Activated CD4-positive, alpha-beta memory T cell treated with anti-CD3 and anti-CD28 coated beads, Interleukin-2, amount 10 ng/mL, durations not matched to agents 7 days and 5 days (primary cell): Measurements from ENCODE around the gene SHISA6. TPM values are rescaled to one million over a fixed set of nuclear protein-coding genes. Genes with fewer than 3 reads are reported as not detected.

Experiments used
- CTCF ChIA-PET: fragments of 350-600 bp; sonication (Branson Sonifier 250); formaldehyde crosslinking; loops from one replicate; lab custom pipeline; 2021; ENCODE audit warnings: antibody characterized with exemption, inconsistent platforms; lab: Charles Lee
- POLR2A ChIA-PET: fragments of 350-600 bp; sonication (Branson Sonifier 250); formaldehyde crosslinking; loops from one replicate; lab custom pipeline; 2021; ENCODE audit warnings: antibody characterized with exemption; lab: Charles Lee
- DNase-seq: peaks from one replicate; pipeline ENCODE4 v3.0.0-alpha.2; 2020
- H3K27ac Mint-ChIP-seq: one replicate; pipeline ENCODE4 v1.8.0; 2021; ENCODE audit warnings: mild to moderate bottlenecking, mixed read lengths
- H3K27me3 Mint-ChIP-seq: one replicate; pipeline ENCODE4 v1.8.0; 2021; ENCODE audit warnings: mixed read lengths
- H3K36me3 Mint-ChIP-seq: one replicate; pipeline ENCODE4 v1.8.0; 2021; ENCODE audit warnings: low read depth, mixed read lengths
- H3K4me1 Mint-ChIP-seq: one replicate; pipeline ENCODE4 v1.8.0; 2021; ENCODE audit warnings: mixed read lengths
- H3K4me3 Mint-ChIP-seq: one replicate; pipeline ENCODE4 v1.8.0; 2021; ENCODE audit warnings: mild to moderate bottlenecking, mixed read lengths
- H3K9me3 Mint-ChIP-seq: one replicate; pipeline ENCODE4 v1.8.0; 2021; ENCODE audit warnings: mixed read lengths
- total RNA-seq, 2 experiments: library from RNA; stranded (reverse); gene quantifications; one replicate each; pipeline ENCODE4 v1.2.3, GENCODE V29; 2021

Gene SHISA6
- total RNA-seq, 2 experiments from 2014 or later = not detected

- Mint-ChIP-seq H3K27me3 (no peaks in the 10 kb centered on the region), H3K36me3 (no peaks in the 10 kb centered on the region), H3K4me1 (no peaks in the 10 kb centered on the region), H3K9me3 (peaks cover 20% of the 10 kb centered on the region), H3K4me3 (no peak overlapping the region), H3K27ac (no peak overlapping the region)
- CTCF ChIA-PET = no interaction called here
- no peak for DNase-seq
- POLR2A ChIA-PET = no interaction called here
Observed at GRCh38 chr17:11356371-11356770, 115.4 kb downstream of the SHISA6 start.

- H3K4me1 Mint-ChIP-seq = no peaks in the 10 kb centered on the region
- H3K36me3 Mint-ChIP-seq = no peaks in the 10 kb centered on the region
- H3K27ac Mint-ChIP-seq = no peak overlapping the region
- no peaks in the 10 kb centered on the region for H3K27me3 Mint-ChIP-seq
- peaks cover 8% of the 10 kb centered on the region for H3K9me3 Mint-ChIP-seq
- H3K4me3 Mint-ChIP-seq = no peak overlapping the region
- CTCF ChIA-PET = no interaction called here
- POLR2A ChIA-PET = no interaction called here
- DNase-seq = no peak
Observed at GRCh38 chr17:11363565-11364117, 122.6 kb downstream of the SHISA6 start.

- ChIA-PET CTCF (interaction anchor here (1.2 kb wide), 1 partner anchor 278 kb away, joined by 3 read pairs; no protein-coding TSS in a partner anchor), POLR2A (no interaction called here)
- no peaks in the 10 kb centered on the region for H3K4me1 Mint-ChIP-seq
- peaks cover 7% of the 10 kb centered on the region for H3K9me3 Mint-ChIP-seq
- DNase-seq = no peak
- H3K27ac Mint-ChIP-seq = no peak overlapping the region
- no peaks in the 10 kb centered on the region for H3K36me3 Mint-ChIP-seq
- H3K27me3 Mint-ChIP-seq = no peaks in the 10 kb centered on the region
- H3K4me3 Mint-ChIP-seq = no peak overlapping the region
Observed at GRCh38 chr17:11366272-11366850, 125.3 kb downstream of the SHISA6 start.

- H3K27ac Mint-ChIP-seq = no peak overlapping the region
- H3K9me3 Mint-ChIP-seq = peaks cover 7% of the 10 kb centered on the region
- POLR2A ChIA-PET = no interaction called here
Observed at GRCh38 chr17:11369575-11369974, 128.6 kb downstream of the SHISA6 start.

GRCh38 chr17:11372692-11373091, 131.7 kb downstream of the SHISA6 start:
- CTCF ChIA-PET = no interaction called here
- Mint-ChIP-seq H3K4me1 (no peaks in the 10 kb centered on the region), H3K27ac (no peak overlapping the region), H3K27me3 (no peaks in the 10 kb centered on the region), H3K36me3 (no peaks in the 10 kb centered on the region), H3K9me3 (peaks cover 8% of the 10 kb centered on the region), H3K4me3 (no peak overlapping the region)
- no peak for DNase-seq
- POLR2A ChIA-PET = no interaction called here

More at GRCh38 chr17:11369575-11369974, 128.6 kb downstream of the SHISA6 start:
- Mint-ChIP-seq H3K36me3 (no peaks in the 10 kb centered on the region), H3K27me3 (no peaks in the 10 kb centered on the region), H3K4me1 (no peaks in the 10 kb centered on the region), H3K4me3 (no peak overlapping the region)
- CTCF ChIA-PET = no interaction called here
- DNase-seq = no peak

GRCh38 chr17:11378506-11378905, 137.5 kb downstream of the SHISA6 start:
- no peak for DNase-seq
- Mint-ChIP-seq H3K27me3 (no peaks in the 10 kb centered on the region), H3K9me3 (peaks cover 17% of the 10 kb centered on the region), H3K4me1 (no peaks in the 10 kb centered on the region), H3K36me3 (no peaks in the 10 kb centered on the region), H3K4me3 (no peak overlapping the region), H3K27ac (no peak overlapping the region)
- ChIA-PET POLR2A (no interaction called here), CTCF (interaction anchor here (0.7 kb wide), 1 partner anchor 60 kb away, joined by 3 read pairs; no protein-coding TSS in a partner anchor)

- Mint-ChIP-seq H3K4me1 (no peaks in the 10 kb centered on the region), H3K27ac (no peak overlapping the region), H3K9me3 (peaks cover 25% of the 10 kb centered on the region), H3K36me3 (no peaks in the 10 kb centered on the region), H3K4me3 (no peak overlapping the region), H3K27me3 (no peaks in the 10 kb centered on the region)
- ChIA-PET CTCF (no interaction called here), POLR2A (no interaction called here)
- no peak for DNase-seq
Observed at GRCh38 chr17:11380761-11381160, 139.7 kb downstream of the SHISA6 start.

- H3K27ac Mint-ChIP-seq = no peak overlapping the region
- CTCF ChIA-PET = no interaction called here
- POLR2A ChIA-PET = no interaction called here
- H3K4me3 Mint-ChIP-seq = no peak overlapping the region
- DNase-seq = no peak
- no peaks in the 10 kb centered on the region for H3K27me3 Mint-ChIP-seq
- H3K36me3 Mint-ChIP-seq = no peaks in the 10 kb centered on the region
- H3K4me1 Mint-ChIP-seq = no peaks in the 10 kb centered on the region
- H3K9me3 Mint-ChIP-seq = peaks cover 33% of the 10 kb centered on the region
Observed at GRCh38 chr17:11383157-11383556, 142.1 kb downstream of the SHISA6 start.

GRCh38 chr17:11384131-11384530, 143.1 kb downstream of the SHISA6 start:
- H3K27ac Mint-ChIP-seq = no peak overlapping the region
- H3K9me3 Mint-ChIP-seq = peaks cover 31% of the 10 kb centered on the region
- no peaks in the 10 kb centered on the region for H3K36me3 Mint-ChIP-seq
- DNase-seq = no peak
- H3K27me3 Mint-ChIP-seq = no peaks in the 10 kb centered on the region
- POLR2A ChIA-PET = no interaction called here
- no peak overlapping the region for H3K4me3 Mint-ChIP-seq
- CTCF ChIA-PET = no interaction called here
- H3K4me1 Mint-ChIP-seq = no peaks in the 10 kb centered on the region

GRCh38 chr17:11387610-11388009, 146.6 kb downstream of the SHISA6 start:
- Mint-ChIP-seq H3K4me1 (no peaks in the 10 kb centered on the region), H3K27ac (no peak overlapping the region), H3K9me3 (peaks cover 29% of the 10 kb centered on the region), H3K36me3 (no peaks in the 10 kb centered on the region), H3K4me3 (no peak overlapping the region), H3K27me3 (no peaks in the 10 kb centered on the region)
- ChIA-PET POLR2A (no interaction called here), CTCF (no interaction called here)
- DNase-seq = no peak

GRCh38 chr17:11388054-11388453, 147.0 kb downstream of the SHISA6 start:
- H3K9me3 Mint-ChIP-seq = peaks cover 29% of the 10 kb centered on the region
- no peaks in the 10 kb centered on the region for H3K27me3 Mint-ChIP-seq
- no peak overlapping the region for H3K27ac Mint-ChIP-seq
- ChIA-PET POLR2A (no interaction called here), CTCF (no interaction called here)
- no peaks in the 10 kb centered on the region for H3K36me3 Mint-ChIP-seq
- no peak for DNase-seq
- H3K4me3 Mint-ChIP-seq = no peak overlapping the region
- H3K4me1 Mint-ChIP-seq = no peaks in the 10 kb centered on the region

- ChIA-PET CTCF (no interaction called here), POLR2A (no interaction called here)
- Mint-ChIP-seq H3K9me3 (peaks cover 20% of the 10 kb centered on the region), H3K4me3 (no peak overlapping the region), H3K4me1 (no peaks in the 10 kb centered on the region), H3K27me3 (no peaks in the 10 kb centered on the region), H3K27ac (no peak overlapping the region), H3K36me3 (no peaks in the 10 kb centered on the region)
- DNase-seq = no peak
Observed at GRCh38 chr17:11389583-11389982, 148.6 kb downstream of the SHISA6 start.

- peaks cover 14% of the 10 kb centered on the region for H3K9me3 Mint-ChIP-seq
- H3K4me1 Mint-ChIP-seq = no peaks in the 10 kb centered on the region
- H3K27me3 Mint-ChIP-seq = no peaks in the 10 kb centered on the region
- ChIA-PET POLR2A (no interaction called here), CTCF (no interaction called here)
- no peak overlapping the region for H3K4me3 Mint-ChIP-seq
- DNase-seq = no peak
- no peaks in the 10 kb centered on the region for H3K36me3 Mint-ChIP-seq
- no peak overlapping the region for H3K27ac Mint-ChIP-seq
Observed at GRCh38 chr17:11391134-11391533, 150.1 kb downstream of the SHISA6 start.
